HL-60 (cell line): ENCODE data around the gene RTEL1.

Experiments
- CTCF ChIP-seq: IDR thresholded peaks from one replicate; pipeline ENCODE4 v1.5.1; 2011; ENCODE audit warnings: low read length, control low read depth, inconsistent platforms; ENCODE audit not compliant: insufficient read depth
- POLR2AphosphoS5 ChIP-seq: IDR thresholded peaks from 2 replicates; pipeline ENCODE4 v1.6.1; 2012; ENCODE audit warnings: low read depth
- REST ChIP-seq: IDR thresholded peaks from 2 replicates; pipeline ENCODE4 v1.6.1; 2012; ENCODE audit warnings: low read depth; ENCODE audit not compliant: insufficient replicate concordance

GRCh38 chr20:63639093-63639975 is 18.8 kb upstream of the RTEL1 start:
- TF ChIP-seq CTCF (no peak), POLR2AphosphoS5 (no peak), REST (no peak)
